Measurements from ENCODE around the gene ADAMTSL5.

The ADAMTSL5 gene

GRCh38 chr19:1512671-1513498, at the start of gene ADAMTSL5:
Gene ADAMTSL5 (minus strand): TSS chr19:1513019. CDS start chr19:1510943, 2,076 bp downstream.
- TF ChIP-seq ZFX (IDR thresholded peaks at IDR 0.05; ENCODE audit: borderline replicate concordance) (no peak), CTCF (IDR thresholded peaks at IDR 0.05) (peak; percentile 66)
- no peak within 1 kb of the TSS for H3K27ac ChIP-seq

GRCh38 chr19:1561236-1561842, 48.5 kb upstream of the ADAMTSL5 start:
- H3K27ac ChIP-seq, result no peak overlapping the region
- TF ChIP-seq CTCF (IDR thresholded peaks at IDR 0.05) (no peak), ZFX (IDR thresholded peaks at IDR 0.05; ENCODE audit: borderline replicate concordance) (no peak)

- TF ChIP-seq CTCF (IDR thresholded peaks at IDR 0.05) (no peak), ZFX (IDR thresholded peaks at IDR 0.05; ENCODE audit: borderline replicate concordance) (no peak)
- H3K27ac ChIP-seq, result no peak overlapping the region
Measured at GRCh38 chr19:1560286-1560882, 47.6 kb upstream of the ADAMTSL5 start.

GRCh38 chr19:1558552-1558951, 45.7 kb upstream of the ADAMTSL5 start:
- TF ChIP-seq ZFX (IDR thresholded peaks at IDR 0.05; ENCODE audit: borderline replicate concordance) (no peak), CTCF (IDR thresholded peaks at IDR 0.05) (no peak)
- no peak overlapping the region for H3K27ac ChIP-seq

- H3K27ac ChIP-seq, result no peak overlapping the region
- TF ChIP-seq ZFX (IDR thresholded peaks at IDR 0.05; ENCODE audit: borderline replicate concordance) (no peak), CTCF (IDR thresholded peaks at IDR 0.05) (no peak)
Measured at GRCh38 chr19:1556390-1557070, 43.7 kb upstream of the ADAMTSL5 start.

GRCh38 chr19:1555487-1556389, 42.9 kb upstream of the ADAMTSL5 start:
- no peak for TF ChIP-seq ZFX (IDR thresholded peaks at IDR 0.05; ENCODE audit: borderline replicate concordance)
- no peak for TF ChIP-seq CTCF (IDR thresholded peaks at IDR 0.05)
- H3K27ac ChIP-seq, result no peak overlapping the region

Measured in 22Rv1 (cell line).